HG02642 (cell line): ENCODE results near the gene CLBA1.

Experiments
- ATAC-seq: cut with Tn5 transposase; IDR thresholded peaks from one replicate; pipeline ENCODE4 v1.9.1; 2021; ENCODE audit warnings: mild to moderate bottlenecking; ENCODE audit not compliant: unreplicated experiment, poor library complexity

CLBA1 gene

GRCh38 chr14:104996483-104996882, 10.9 kb downstream of the CLBA1 start:
- no peak for ATAC-seq

DNA sequence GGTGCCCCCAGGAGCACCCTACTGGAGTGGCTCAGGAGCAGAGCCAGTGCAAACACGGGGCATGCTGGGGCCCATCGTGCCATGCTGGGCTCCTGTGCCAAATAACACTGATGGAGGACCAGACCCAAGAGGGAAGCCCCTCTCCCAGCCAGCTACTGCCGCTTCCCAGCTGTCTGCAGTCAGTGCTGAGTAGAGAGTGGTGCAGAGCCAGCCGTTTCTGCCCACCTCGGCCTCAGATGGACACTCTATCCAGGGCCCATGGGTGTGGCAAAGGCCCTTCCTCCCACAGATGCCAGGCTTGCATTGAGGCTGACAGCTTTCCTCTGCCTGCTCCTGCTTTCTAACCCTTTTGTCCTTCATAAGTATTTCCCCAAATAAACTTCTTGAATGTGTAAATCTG, 13.2 kb downstream of the CLBA1 start:
- no peak for ATAC-seq

DNA sequence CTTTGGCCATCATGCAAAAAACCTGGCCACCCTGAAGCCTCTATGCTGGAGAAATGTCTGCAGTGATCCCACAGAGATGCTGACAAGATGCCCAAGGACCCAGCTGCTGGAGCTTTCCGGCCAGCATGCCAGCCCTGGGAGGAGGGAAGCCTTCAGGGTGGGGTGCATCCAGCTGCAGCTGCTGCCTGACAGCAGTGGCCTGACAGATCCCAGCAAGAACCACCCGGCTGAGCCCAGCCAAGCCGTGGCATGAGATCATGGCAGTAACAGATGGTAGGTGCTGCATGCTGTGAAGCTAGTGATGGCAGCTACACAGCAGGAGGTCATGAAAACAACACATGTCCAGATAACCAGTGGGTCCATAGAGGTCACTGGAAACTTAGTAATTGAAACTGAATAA, 13.8 kb downstream of the CLBA1 start:
- ATAC-seq = no peak

- ATAC-seq = no peak
These were observed 19.8 kb downstream of the CLBA1 start for GRCh38 chr14:105005329-105005928.

- no peak for ATAC-seq
These were observed 20.6 kb downstream of the CLBA1 start for GRCh38 chr14:105005929-105006830.

GRCh38 chr14:105006831-105007592, 21.4 kb downstream of the CLBA1 start:
- no peak for ATAC-seq

- no peak for ATAC-seq
These were observed 22.1 kb downstream of the CLBA1 start for GRCh38 chr14:105007593-105008264.

- no peak for ATAC-seq
These were observed 24.5 kb downstream of the CLBA1 start for GRCh38 chr14:105010106-105010505.

DNA sequence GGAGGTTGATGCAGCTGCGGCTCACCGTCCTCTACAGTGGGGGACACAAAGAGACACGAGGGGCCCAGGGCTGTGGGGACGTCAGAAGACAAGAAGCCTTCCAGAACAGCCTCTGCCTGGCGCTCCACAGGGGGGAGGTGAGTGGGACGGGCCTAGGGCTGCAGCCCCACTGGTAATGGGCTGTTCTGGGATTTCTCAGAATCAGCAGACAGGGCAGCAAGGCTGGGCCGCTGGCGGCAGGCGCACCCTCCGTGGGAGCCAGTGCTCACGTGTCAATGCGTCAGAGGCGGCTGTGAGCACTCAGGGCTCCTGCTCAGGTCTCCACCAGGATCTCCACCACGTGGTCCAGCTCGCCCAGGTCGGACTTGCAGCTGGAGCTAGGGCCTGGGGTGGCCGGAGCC, 25.3 kb downstream of the CLBA1 start:
- no peak for ATAC-seq

DNA sequence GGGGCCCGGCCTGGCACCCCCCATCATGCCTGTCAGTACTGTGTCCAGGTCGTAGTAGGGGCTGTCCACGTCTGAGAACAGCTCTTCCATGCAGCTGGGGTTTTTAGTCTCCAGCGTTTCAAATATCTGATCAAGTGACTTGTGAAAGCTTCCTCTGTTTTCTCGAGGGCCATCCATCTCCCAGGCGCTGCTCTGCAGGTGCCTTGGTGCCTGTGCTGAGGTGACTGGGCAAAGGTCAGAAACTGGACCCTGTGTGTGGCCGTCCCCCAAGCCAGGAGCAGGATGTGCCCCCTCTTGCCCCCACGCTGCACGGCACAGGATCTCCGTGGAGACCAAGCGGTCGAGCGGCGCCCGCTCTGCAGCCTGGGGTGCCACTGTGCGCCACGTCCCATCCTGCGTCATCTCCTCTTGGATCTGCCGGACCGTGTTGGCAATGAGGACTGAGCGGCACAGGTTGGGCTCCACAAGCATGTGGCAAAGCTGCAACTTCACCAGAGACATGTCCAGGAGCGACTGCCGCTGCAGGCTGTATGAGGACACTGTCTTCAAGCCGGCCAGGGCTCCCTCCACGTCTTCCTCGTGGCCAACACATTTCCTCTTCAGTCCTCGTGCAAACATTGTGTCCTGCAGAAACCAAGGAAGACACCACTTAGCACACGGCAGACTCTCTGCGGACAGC, 25.9 kb downstream of the CLBA1 start:
- ATAC-seq = no peak

- no peak for ATAC-seq
These were observed 26.8 kb downstream of the CLBA1 start for GRCh38 chr14:105012171-105012985.

DNA sequence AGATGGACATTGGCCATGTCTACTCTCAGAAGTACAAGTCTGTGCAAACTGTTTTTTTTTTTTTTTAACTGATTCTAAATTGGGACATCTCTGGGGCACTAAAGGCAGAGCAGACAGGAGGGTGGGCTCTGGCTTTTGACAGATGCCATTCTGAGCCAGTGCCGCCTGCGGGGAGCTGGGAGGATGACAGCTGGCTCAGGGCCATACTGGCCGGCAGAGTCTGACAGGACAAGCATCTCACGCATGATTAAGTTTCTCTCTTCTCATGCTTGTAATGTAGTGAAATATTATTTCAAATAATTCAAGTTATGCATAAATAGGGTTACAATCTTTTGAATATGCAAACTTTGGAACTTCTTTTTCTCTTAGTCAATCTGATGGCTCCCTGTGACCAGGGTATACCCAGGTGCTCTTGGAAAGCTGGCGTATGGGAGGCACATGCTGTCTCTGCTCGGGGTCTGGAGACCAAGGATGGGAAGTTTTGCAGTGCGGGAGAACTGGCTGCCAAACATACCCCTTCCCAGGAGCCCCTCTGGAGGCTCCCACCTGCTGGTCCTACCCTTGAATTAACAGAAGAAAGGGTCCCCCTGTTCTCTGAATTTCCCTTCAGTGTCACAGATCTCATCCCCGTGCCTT, 27.7 kb downstream of the CLBA1 start:
- no peak for ATAC-seq

- ATAC-seq = no peak
These were observed 28.4 kb downstream of the CLBA1 start for GRCh38 chr14:105014032-105014431.

DNA sequence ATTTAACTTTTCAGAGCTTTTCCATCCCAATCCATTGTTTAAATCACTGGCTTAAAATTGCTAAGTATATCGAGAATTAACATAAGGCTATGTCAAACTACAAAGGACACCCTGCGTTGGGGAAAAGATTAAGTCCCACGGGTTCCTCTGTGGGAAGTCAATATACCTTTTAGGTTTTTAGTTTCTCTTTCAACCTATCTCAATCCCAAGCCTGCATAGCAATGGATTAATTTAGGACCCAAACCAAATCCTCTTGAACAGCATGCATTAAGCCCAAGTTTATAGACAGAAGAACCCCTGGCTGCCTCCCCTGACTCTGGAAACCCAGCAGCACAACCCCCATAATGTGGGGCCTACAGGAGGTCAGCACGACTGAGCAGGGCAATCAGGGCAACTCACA, 29.0 kb downstream of the CLBA1 start:
- ATAC-seq = no peak

GRCh38 chr14:105015242-105015641, 29.7 kb downstream of the CLBA1 start:
- no peak for ATAC-seq

GRCh38 chr14:105015905-105016304, 30.3 kb downstream of the CLBA1 start:
- ATAC-seq = no peak

DNA sequence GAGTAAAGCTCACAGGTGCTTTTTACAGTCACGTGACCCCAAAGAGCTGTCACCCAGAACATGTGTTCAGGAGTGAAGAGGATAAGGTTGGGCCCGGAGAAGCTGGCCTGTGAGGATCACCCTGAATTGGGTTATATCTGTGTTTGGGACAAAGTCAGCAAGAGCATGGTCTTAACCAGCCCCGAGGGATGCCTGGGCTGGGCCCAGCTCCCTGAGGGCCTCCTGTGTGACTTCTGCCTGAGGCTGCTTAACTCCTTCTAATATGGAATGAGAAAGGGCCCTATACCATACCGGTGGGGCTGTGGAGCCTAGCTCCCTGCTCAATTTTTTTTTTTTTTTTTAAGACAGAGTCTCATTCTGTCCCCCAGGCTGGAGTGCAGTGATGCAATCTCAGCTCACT, 32.8 kb downstream of the CLBA1 start:
- ATAC-seq = no peak

DNA sequence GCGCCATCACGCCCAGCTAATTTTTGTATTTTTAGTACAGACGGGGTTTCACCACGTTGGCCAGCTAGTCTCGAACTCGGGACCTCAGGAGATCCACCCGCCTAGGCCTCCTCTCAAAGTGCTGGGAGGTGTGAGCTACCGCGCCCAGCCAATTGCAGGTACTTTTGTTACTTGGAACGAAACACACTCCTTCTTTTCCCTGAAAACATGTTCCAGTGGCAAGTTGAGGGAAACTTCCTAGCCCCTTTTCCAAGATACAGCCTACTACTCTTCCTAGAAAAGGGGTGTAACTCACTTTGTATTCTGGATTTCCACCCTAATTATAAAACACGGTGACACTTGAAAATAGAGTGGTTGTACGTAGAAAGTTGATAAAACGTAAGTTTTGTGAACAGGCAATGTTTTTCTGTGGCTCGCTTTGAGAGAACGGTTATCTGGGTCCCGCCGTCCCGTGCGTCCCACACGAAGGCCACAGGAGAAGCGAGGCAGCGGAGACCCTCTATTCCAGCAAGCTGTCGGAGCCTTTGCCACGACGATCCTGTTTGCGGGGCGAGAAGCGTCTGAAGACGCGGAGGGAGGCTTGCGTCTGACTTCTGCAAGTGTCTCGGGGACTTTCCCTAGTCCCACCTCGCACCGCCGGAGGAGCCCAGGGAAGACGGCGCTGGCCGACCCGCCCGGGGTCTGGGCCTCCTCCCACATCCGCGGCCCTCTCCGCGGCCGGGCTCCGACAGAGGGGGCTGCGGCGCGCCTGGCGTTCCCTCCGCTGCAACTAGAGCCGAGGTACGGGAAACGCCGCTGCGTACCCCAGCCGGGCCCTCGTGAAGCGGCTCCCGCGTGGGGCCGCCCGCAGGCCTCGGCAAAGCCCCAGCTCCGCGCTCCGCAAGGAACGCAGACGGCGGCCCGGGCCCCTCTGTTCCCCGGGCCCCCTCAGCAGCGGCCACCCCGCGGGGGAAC, 34.5 kb downstream of the CLBA1 start:
- ATAC-seq = peak; percentile 31
